Thyroid gland (tissue), 4 donors: ENCODE measurements around the gene NOX4. TPM values are rescaled to one million over a fixed set of nuclear protein-coding genes. Genes with fewer than 3 reads are reported as not detected.

Experiments used
- DNase-seq, 2 donors: peaks; one replicate each; pipeline ENCODE4 v3.0.0-alpha.2; 2019
- H3K27ac ChIP-seq, 3 donors: fragments of 200-600 bp; sonication (generic); 1 replicate in 2 of 3; 2 replicates in 1 of 3; pipeline ENCODE4 v1.5.1; 2016 to 2019; ENCODE audit warnings: mild to moderate bottlenecking in 1 of 3, moderate library complexity in 1 of 3
- H3K27me3 ChIP-seq: fragments of 200-600 bp; sonication (generic); one replicate; pipeline ENCODE4 v1.5.1; 2019
- H3K36me3 ChIP-seq, 2 donors: fragments of 200-600 bp; sonication (generic); one replicate each; pipeline ENCODE4 v1.5.1; 2016 to 2019
- H3K4me1 ChIP-seq, 2 donors: fragments of 200-600 bp; sonication (generic); one replicate each; pipeline ENCODE4 v1.5.1; 2017 to 2019
- H3K4me3 ChIP-seq, 3 donors: fragments of 200-600 bp; sonication (generic); replicated peaks in 1 of 3; 1 replicate in 2 of 3; 2 replicates in 1 of 3; pipeline ENCODE4 v1.5.1; 2016; ENCODE audit warnings: mild to moderate bottlenecking in 1 of 3
- H3K9me3 ChIP-seq: fragments of 200-600 bp; sonication (generic); one replicate; pipeline ENCODE4 v1.5.1; 2017
- POLR2A ChIP-seq, 2 donors: fragments of 450-650 bp; IDR thresholded peaks; one replicate each; pipeline ENCODE4 v1.6.1; 2017; ENCODE audit warnings: antibody characterized with exemption in 2 of 2, mild to moderate bottlenecking in 2 of 2, moderate library complexity in 1 of 2
- WGBS, 2 donors: methylation state at CpG; one replicate each; pipeline ENCODE4 v1.1.5; 2017; 5-methylcytosine and 5-hydroxymethylcytosine counted together
- intact Hi-C: fragments of 100-400 bp; cut with DNase I; formaldehyde crosslinking; loops from one replicate; pipeline ENCODE4 v1.15.1; 2023
- total RNA-seq, 4 donors: library from RNA; depleted of rRNA; stranded (reverse); fragments of >200 nt; gene quantifications; one replicate each; pipeline ENCODE4 v1.2.3, GENCODE V29; 2016
- TF ChIP-seq, protein P1 (sequence below), 6 experiments: fragments of 200-600 bp in 3 of 6; fragments of 450-650 bp in 3 of 6; sonication (generic) in 3 of 6; IDR thresholded peaks; one replicate each; pipeline ENCODE4 v1.5.1; 2016 to 2019; ENCODE audit warnings: antibody characterized with exemption in 6 of 6, mild to moderate bottlenecking in 2 of 6, inconsistent platforms in 1 of 6, moderate library complexity in 1 of 6

NOX4 gene
- total RNA-seq, 4 donors from 2014 or later = 2.3 to 35.9 (median 17.6) TPM

DNA sequence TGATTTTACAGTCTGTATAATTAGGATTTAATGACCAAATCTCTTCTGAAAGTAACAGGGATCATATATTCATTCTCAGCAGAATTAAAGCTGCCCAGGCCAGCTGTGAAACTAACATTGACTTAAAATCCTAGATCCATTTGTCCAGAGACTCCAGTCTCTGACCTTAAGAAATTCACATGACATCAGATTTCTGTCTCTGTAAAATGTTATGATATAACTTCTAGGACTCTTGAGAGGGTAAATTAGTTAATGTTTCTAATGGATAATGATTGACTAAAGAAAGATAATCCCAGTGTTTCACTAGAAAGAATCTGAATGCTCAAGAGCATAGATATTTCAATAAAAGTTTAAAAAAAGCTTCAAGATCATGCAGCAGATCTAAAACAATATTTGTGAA lies 6.3 kb downstream of the NOX4 start:
- TF ChIP-seq POLR2A (IDR thresholded peaks at IDR 0.05) = no peak
- TF ChIP-seq, protein P1, sequence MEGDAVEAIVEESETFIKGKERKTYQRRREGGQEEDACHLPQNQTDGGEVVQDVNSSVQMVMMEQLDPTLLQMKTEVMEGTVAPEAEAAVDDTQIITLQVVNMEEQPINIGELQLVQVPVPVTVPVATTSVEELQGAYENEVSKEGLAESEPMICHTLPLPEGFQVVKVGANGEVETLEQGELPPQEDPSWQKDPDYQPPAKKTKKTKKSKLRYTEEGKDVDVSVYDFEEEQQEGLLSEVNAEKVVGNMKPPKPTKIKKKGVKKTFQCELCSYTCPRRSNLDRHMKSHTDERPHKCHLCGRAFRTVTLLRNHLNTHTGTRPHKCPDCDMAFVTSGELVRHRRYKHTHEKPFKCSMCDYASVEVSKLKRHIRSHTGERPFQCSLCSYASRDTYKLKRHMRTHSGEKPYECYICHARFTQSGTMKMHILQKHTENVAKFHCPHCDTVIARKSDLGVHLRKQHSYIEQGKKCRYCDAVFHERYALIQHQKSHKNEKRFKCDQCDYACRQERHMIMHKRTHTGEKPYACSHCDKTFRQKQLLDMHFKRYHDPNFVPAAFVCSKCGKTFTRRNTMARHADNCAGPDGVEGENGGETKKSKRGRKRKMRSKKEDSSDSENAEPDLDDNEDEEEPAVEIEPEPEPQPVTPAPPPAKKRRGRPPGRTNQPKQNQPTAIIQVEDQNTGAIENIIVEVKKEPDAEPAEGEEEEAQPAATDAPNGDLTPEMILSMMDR (IDR thresholded peaks at IDR 0.05) = no peak
- H3K9me3 ChIP-seq = no peaks in the 10 kb centered on the region
- intact Hi-C loops = no loop called here
- H3K27ac ChIP-seq = no peak overlapping the region
- H3K27me3 ChIP-seq = no peaks in the 10 kb centered on the region
- peaks cover 0 to 8% of the 10 kb centered on the region in 2 donors for H3K4me1 ChIP-seq
- H3K4me3 ChIP-seq = no peak overlapping the region
- no peaks in the 10 kb centered on the region for H3K36me3 ChIP-seq
- DNase-seq = no peak

DNA sequence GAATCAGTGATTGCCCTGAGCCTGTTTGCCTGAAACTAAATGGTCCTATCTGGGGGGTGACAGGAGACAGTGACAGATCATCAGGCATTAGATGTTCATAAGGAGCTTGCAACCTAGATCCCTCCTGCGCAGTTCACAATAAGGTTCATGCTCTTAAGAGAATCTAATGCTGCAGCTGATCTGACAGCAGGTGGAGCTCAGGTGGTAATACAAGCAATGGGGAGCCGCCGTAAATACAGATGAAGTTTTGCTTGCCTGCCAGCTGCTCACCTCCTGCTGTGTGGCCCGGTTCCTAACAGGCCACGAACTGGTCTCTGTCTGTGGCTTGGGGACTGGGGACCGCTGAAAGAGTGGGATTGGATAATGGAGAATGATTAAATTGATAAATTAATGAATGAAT lies 14.0 kb downstream of the NOX4 start:
- Histone ChIP-seq H3K4me3 (no peak overlapping the region), H3K27ac (no peak overlapping the region), H3K9me3 (no peaks in the 10 kb centered on the region), H3K4me1 (no peaks in the 10 kb centered on the region), H3K36me3 (no peaks in the 10 kb centered on the region), H3K27me3 (no peaks in the 10 kb centered on the region)
- whole genome bisulfite sequencing, 2 donors = 49 to 69% methylated on average over 6 of the region's 6 CpGs
- intact Hi-C loops = no loop called here
- DNase-seq = peak in 1 of 2 donors; percentile 16
- no peak for TF ChIP-seq POLR2A (IDR thresholded peaks at IDR 0.05)

DNA sequence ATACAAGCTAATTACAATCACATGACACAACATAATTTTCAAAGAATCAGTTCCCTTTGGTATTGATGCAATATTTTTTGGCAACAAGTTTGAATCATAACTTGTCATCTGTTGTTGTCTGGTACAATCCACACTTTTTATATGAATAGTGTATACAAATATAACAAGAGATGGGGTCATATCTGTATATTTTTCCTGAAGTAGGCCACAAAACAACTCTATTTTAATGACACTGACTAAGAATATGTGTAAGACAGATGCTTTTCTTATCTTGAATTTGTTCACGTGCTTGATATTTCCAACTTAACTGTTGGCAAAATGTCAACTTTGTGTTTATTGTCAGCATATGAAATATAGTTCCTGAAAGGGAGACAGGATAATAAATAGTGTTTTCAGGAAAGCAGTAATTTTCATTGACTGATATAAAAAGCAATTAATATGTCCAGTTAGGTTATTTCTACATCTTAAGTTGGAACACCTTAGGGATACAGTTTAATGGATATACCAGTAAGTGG lies 27.9 kb downstream of the NOX4 start:
- WGBS, 2 donors = 57 to 58% methylated on average over 1 of the region's 1 CpG
- Histone ChIP-seq H3K36me3 (no peaks in the 10 kb centered on the region), H3K4me3 (no peak overlapping the region), H3K27ac (no peak overlapping the region), H3K9me3 (no peaks in the 10 kb centered on the region), H3K4me1 (no peaks in the 10 kb centered on the region), H3K27me3 (no peaks in the 10 kb centered on the region)
- DNase-seq = no peak
- intact Hi-C loops = no loop called here
- TF ChIP-seq POLR2A (IDR thresholded peaks at IDR 0.05) = no peak
- TF ChIP-seq, protein P1 (IDR thresholded peaks at IDR 0.05) = no peak

DNA sequence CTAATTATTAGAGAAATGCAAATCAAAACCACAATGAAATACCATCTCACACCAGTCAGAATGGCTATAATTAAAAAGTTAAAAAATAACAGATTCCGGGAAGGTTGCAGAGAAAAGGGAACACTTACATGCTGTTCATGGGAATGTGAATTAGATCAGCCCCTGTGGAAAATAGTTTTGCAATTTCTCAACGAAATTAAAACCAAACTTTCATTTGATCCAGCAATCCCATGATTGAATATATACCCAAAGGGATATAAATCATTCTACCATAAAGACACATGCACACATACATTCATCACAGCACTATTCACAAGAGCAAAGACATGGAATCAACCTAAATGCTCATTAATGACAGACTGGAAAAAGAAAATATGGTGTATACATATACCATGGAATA lies 32.5 kb downstream of the NOX4 start:
- Histone ChIP-seq H3K27ac (no peak overlapping the region), H3K4me3 (no peak overlapping the region), H3K27me3 (no peaks in the 10 kb centered on the region), H3K36me3 (no peaks in the 10 kb centered on the region), H3K9me3 (no peaks in the 10 kb centered on the region), H3K4me1 (no peaks in the 10 kb centered on the region)
- TF ChIP-seq, protein P1 (IDR thresholded peaks at IDR 0.05) = no peak
- TF ChIP-seq POLR2A (IDR thresholded peaks at IDR 0.05) = no peak
- intact Hi-C loops = no loop called here
- 63 to 64% methylated on average over 2 of the region's 2 CpGs for WGBS, 2 donors
- no peak for DNase-seq

DNA sequence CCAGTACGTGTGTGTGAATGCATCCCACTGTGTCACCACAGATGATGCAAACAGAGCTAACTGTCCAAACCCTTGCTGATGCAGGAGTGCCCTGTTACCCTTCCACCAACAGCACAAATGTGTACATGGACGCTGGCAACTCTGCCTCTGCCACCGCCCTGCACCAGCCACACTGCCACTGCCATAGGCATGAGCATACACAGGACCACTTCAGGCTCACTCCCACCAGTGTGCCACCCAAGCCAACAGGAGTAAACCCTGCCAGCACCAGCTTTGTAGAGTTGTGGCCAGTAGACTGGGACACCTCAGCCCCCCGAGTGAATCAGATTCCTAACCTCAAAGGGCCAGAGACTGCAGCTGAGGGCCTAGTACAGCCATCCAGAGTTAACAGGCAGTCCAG lies 34.0 kb downstream of the NOX4 start:
- TF ChIP-seq, protein P1 (IDR thresholded peaks at IDR 0.05) = no peak
- TF ChIP-seq POLR2A (IDR thresholded peaks at IDR 0.05) = no peak
- 79 to 94% methylated on average over 4 of the region's 4 CpGs for WGBS, 2 donors
- Histone ChIP-seq H3K4me3 (no peak overlapping the region), H3K27me3 (no peaks in the 10 kb centered on the region), H3K9me3 (no peaks in the 10 kb centered on the region), H3K36me3 (no peaks in the 10 kb centered on the region), H3K27ac (no peak overlapping the region), H3K4me1 (no peaks in the 10 kb centered on the region)
- DNase-seq = no peak
- intact Hi-C loops = no loop called here

DNA sequence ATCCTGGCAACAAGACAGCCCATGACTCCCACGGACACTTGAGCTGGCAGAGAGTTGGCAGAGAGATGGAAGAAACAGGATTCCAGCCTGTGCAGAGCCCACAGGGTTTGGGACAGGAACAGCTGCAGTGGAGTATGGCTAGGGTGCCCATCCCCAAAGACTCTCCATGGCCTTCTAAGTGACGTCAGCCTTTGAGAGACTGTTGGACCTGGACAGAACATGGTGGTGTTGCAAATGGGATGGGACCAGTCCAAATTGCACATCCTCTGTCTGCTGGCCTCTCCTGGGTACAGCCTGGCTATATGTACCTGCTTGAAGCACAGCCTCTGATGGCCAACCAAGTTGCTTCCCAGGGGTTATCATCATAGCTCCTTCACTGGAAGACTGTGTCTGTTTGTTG lies 34.5 kb downstream of the NOX4 start:
- 80 to 83% methylated on average over 2 of the region's 2 CpGs for WGBS, 2 donors
- H3K4me1 ChIP-seq = no peaks in the 10 kb centered on the region
- H3K4me3 ChIP-seq = no peak overlapping the region
- H3K27ac ChIP-seq = no peak overlapping the region
- TF ChIP-seq, protein P1 (IDR thresholded peaks at IDR 0.05) = no peak
- no peak for TF ChIP-seq POLR2A (IDR thresholded peaks at IDR 0.05)
- H3K9me3 ChIP-seq = no peaks in the 10 kb centered on the region
- H3K36me3 ChIP-seq = no peaks in the 10 kb centered on the region
- intact Hi-C loops = no loop called here
- no peak for DNase-seq
- no peaks in the 10 kb centered on the region for H3K27me3 ChIP-seq
